Stimulated activated CD4-positive, alpha-beta T cell treated with anti-CD3 and anti-CD28 coated beads, Interleukin-1b, Interleukin-23, amount 100 ng/mL, for 24 hours (primary cell): ENCODE data around the gene CYP2R1.

Source experiments
- DNase-seq, 4 experiments: peaks; one replicate each; pipeline ENCODE4 v3.0.0-alpha.2; 2020; ENCODE audit warnings: low read depth in 4 of 4, low spot score in 1 of 4

Gene CYP2R1, protein sequence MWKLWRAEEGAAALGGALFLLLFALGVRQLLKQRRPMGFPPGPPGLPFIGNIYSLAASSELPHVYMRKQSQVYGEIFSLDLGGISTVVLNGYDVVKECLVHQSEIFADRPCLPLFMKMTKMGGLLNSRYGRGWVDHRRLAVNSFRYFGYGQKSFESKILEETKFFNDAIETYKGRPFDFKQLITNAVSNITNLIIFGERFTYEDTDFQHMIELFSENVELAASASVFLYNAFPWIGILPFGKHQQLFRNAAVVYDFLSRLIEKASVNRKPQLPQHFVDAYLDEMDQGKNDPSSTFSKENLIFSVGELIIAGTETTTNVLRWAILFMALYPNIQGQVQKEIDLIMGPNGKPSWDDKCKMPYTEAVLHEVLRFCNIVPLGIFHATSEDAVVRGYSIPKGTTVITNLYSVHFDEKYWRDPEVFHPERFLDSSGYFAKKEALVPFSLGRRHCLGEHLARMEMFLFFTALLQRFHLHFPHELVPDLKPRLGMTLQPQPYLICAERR

DNA sequence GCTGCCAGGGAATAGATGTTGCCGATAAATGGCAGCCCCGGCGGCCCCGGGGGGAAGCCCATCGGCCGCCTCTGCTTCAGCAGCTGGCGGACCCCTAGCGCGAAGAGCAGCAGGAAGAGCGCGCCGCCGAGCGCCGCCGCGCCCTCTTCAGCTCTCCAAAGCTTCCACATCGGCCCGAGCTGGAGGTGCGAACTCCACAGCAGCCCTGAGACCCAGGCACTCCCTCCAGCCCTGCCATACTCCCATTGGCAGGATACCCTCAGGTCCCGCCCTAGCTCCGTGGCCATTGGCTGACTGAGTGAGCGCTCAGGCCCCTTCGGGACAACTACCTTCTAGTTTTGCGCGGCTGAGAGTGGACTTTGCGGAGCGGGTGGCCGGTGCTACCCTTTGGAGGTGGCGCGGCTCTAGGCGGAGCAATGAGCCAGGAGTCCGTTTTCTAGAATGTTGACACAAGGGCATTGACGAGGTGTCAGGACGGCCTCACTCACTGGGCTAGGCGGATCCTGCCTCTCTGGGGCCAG lies at the start of gene CYP2R1:
Gene CYP2R1, minus strand, starts transcription at position 196 of the 521 bp plus-strand sequence. Its CDS starts 26 bp downstream, at position 170.
- DNase-seq: peak; percentile 55 to 81 (median 70)

DNA sequence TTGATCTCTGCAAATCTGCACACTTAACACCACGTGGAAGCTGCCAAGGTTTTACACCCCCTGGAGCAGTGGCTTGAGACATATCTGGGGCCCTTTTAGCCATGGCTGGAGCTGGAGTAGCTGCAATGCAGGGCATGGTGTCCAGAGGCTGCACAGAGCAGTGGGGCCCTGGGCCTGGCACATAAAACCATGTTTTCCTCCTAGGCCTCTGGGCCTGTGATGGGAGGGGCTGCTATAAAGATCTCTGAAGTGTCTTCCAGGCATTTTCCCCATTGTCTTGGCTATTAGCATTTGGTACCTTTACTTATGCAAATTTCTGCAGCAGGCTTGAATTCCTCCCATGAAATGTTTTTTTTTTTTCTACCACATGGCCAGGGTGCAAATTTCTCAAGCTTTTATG lies 46.9 kb upstream of the CYP2R1 start:
- no peak for DNase-seq

DNA sequence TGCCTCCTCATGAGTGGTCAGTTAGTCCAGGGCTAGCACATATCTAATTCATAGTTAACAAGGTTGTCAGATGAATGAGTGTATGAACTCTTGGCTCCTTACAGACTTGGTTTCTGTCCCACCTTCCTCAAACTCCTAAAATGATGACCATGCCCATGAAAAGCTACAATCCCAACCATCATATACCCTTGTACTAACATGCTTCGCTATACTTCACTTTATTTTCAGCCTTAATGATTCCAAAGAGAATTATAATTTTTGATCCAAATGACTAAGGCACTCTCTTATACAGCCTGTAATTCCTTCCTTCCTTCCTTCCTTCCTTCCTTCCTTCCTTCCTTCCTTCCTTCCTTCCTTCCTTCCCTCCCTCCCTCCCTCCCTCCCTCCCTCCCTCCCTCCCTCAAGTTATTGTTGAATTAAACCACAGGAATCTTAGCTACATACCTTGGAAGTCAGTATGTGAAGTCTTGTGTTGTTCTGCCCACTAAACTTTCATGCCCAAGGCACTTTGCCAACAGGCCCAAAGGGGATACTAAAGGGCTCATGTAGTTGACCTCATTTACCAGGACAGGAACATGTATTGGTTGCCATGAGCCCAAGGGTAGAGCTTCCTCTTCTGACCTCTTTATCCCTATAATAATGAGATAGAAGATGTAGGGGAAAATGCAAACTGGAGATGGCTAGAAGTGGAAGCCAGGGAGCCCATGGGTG lies 42.8 kb upstream of the CYP2R1 start:
- DNase-seq: no peak

- no peak for DNase-seq
These were observed 40.4 kb upstream of the CYP2R1 start for GRCh38 chr11:14932447-14932846.

DNA sequence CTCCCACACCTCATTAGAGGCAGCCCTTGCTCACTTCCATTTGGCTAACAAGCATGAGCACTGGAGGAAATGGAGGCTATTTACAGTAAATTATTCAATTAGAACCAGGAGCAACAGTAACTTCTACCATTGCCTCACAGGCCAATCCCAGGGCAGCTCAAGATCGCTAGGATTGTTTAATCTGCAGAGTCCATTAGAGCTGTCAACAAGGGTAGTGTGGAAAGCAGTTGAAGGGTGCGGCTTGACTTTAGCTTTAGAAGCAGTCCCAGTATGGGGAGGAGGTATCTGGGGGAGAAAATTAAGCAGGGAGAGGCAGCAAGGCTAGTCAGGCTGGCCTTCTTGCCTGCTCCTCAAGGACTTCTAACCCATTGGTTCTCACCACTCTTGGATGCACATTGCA lies 38.3 kb upstream of the CYP2R1 start:
- DNase-seq: no peak

- no peak for DNase-seq
These were observed 35.1 kb upstream of the CYP2R1 start for GRCh38 chr11:14927146-14927545.

- no peak for DNase-seq
These were observed 32.3 kb upstream of the CYP2R1 start for GRCh38 chr11:14924318-14924717.

GRCh38 chr11:14916403-14916802 lies 24.4 kb upstream of the CYP2R1 start:
- DNase-seq: no peak

DNA sequence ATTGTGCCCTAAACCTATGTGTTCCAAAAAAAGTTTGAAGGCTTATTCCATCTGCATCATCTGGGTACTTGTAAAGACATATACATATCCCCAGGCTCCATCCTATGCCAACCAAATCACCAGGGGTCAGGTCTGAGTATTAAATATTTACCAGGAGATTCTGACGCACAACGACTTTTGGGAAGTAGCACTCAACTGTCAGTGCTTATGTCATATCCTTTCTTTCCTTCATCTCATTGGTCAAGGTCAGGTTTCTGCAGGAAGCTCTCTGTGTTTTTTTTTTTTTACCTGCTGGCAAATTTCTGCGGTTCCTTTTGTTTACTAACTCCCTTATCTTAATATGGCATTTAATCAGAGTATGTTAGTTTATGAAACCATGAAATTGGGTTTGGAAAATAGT lies 22.5 kb upstream of the CYP2R1 start:
- no peak for DNase-seq

GRCh38 chr11:14908214-14908880 lies 16.3 kb upstream of the CYP2R1 start:
- DNase-seq: no peak

GRCh38 chr11:14907411-14908213 lies 15.6 kb upstream of the CYP2R1 start:
- peak; percentile 78 to 89 (median 83) for DNase-seq

GRCh38 chr11:14906993-14907392 lies 15.0 kb upstream of the CYP2R1 start:
- DNase-seq: no peak

DNA sequence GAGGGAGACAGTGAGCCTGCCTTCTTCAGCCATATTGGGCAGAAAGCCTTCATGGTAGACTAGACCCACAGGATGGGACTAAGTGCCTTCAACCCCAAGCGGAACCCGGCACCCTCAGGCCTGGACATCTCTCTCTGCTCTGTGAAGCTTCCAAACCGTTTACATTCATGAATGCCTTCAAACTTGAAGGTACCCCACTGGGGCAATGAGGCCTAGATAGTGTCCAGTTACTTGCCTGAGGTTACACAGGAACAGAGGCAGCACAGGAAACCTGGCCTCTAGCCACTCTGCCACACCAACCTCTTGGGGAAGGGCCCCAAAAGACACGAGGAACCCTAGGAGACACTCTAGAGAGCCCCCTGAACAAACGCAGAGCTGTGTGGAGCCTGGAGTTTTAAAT lies 14.5 kb upstream of the CYP2R1 start:
- DNase-seq: no peak

GRCh38 chr11:14905104-14906033 lies 13.3 kb upstream of the CYP2R1 start:
- peak in 1 of 4 experiments; percentile 37 for DNase-seq

DNA sequence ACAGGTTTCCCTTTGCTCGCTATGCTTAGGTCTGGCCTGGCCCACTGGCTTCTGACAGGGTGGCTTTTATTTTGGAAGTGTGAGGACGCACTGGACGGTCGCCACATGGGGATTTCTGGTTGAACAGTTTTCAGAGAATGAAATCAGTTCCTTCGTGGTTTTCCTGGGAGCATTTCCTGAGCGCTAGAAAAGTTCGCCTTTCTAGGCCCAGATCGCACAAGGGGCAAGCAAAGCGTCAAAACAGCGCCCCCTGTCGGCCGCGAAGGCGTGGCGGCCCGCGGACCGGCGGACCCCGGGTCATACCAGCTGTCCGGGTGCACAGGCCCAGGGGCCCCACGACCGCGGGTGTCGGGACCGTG lies 12.7 kb upstream of the CYP2R1 start:
- DNase-seq: peak; percentile 76 to 86 (median 79)

- no peak for DNase-seq
These were observed 10.8 kb upstream of the CYP2R1 start for GRCh38 chr11:14902650-14903350.

- no peak for DNase-seq
These were observed 6.9 kb upstream of the CYP2R1 start for GRCh38 chr11:14898906-14899305.

- DNase-seq: no peak
These were observed 6.3 kb upstream of the CYP2R1 start for GRCh38 chr11:14898355-14898754.
